Osteocyte (in vitro differentiated cells): ENCODE data around the gene BOLA3. TPM values are rescaled to one million over a fixed set of nuclear protein-coding genes. Genes with fewer than 3 reads are reported as not detected.

Experiments used
- DNase-seq: peaks from one replicate; pipeline ENCODE4 v3.0.0; 2021; ENCODE audit warnings: mixed read lengths; ENCODE audit not compliant: unreplicated experiment; ENCODE audit errors: extremely low spot score
- H3K27ac Mint-ChIP-seq: one replicate; pipeline ENCODE4 v1.8.0; 2021; ENCODE audit warnings: mild to moderate bottlenecking, mixed read lengths; ENCODE audit not compliant: unreplicated experiment
- H3K27me3 Mint-ChIP-seq: one replicate; pipeline ENCODE4 v1.8.0; 2021; ENCODE audit warnings: mixed read lengths; ENCODE audit not compliant: unreplicated experiment
- H3K36me3 Mint-ChIP-seq: one replicate; pipeline ENCODE4 v1.8.0; 2021; ENCODE audit warnings: mixed read lengths; ENCODE audit not compliant: unreplicated experiment
- H3K4me1 Mint-ChIP-seq: one replicate; pipeline ENCODE4 v1.8.0; 2021; ENCODE audit warnings: mixed read lengths; ENCODE audit not compliant: unreplicated experiment
- H3K4me3 Mint-ChIP-seq: one replicate; pipeline ENCODE4 v1.8.0; 2021; ENCODE audit warnings: mild to moderate bottlenecking, moderate library complexity, mixed read lengths; ENCODE audit not compliant: unreplicated experiment
- H3K9me3 Mint-ChIP-seq: one replicate; pipeline ENCODE4 v1.8.0; 2021; ENCODE audit warnings: mixed read lengths; ENCODE audit not compliant: unreplicated experiment
- CTCF ChIP-seq: fragments of 200-600 bp; sonication (generic); IDR thresholded peaks from 2 replicates; pipeline ENCODE4 v1.5.0; 2021; ENCODE audit warnings: antibody characterized with exemption, mild to moderate bottlenecking, moderate library complexity
- total RNA-seq: library from RNA; stranded (reverse); gene quantifications from 2 replicates; pipeline ENCODE4 v1.2.1, GENCODE V29; 2021

The BOLA3 gene
- total RNA-seq, 1 donor from 2014 or later = 23.1 TPM

GRCh38 chr2:74101574-74102300, 46.0 kb downstream of the BOLA3 start:
- Mint-ChIP-seq H3K27me3 (no peaks in the 10 kb centered on the region), H3K9me3 (no peaks in the 10 kb centered on the region), H3K4me3 (no peak overlapping the region), H3K4me1 (no peaks in the 10 kb centered on the region), H3K36me3 (peaks cover 39% of the 10 kb centered on the region), H3K27ac (no peak overlapping the region)
- no peak for TF ChIP-seq CTCF
- DNase-seq = no peak

- peak; percentile 76 for DNase-seq
- TF ChIP-seq CTCF = no peak
- no peaks in the 10 kb centered on the region for H3K9me3 Mint-ChIP-seq
- no peak overlapping the region for H3K4me3 Mint-ChIP-seq
- no peaks in the 10 kb centered on the region for H3K4me1 Mint-ChIP-seq
- H3K27ac Mint-ChIP-seq = no peak overlapping the region
- no peaks in the 10 kb centered on the region for H3K27me3 Mint-ChIP-seq
- H3K36me3 Mint-ChIP-seq = peaks cover 47% of the 10 kb centered on the region
Observed at GRCh38 chr2:74100254-74101216, 47.2 kb downstream of the BOLA3 start.

- Mint-ChIP-seq H3K27me3 (no peaks in the 10 kb centered on the region), H3K36me3 (peaks cover 45% of the 10 kb centered on the region), H3K9me3 (no peaks in the 10 kb centered on the region), H3K4me3 (no peak overlapping the region), H3K4me1 (no peaks in the 10 kb centered on the region), H3K27ac (no peak overlapping the region)
- no peak for TF ChIP-seq CTCF
- no peak for DNase-seq
Observed at GRCh38 chr2:74099835-74100234, 47.9 kb downstream of the BOLA3 start.

GRCh38 chr2:74099271-74099670, 48.4 kb downstream of the BOLA3 start:
- Mint-ChIP-seq H3K4me3 (no peak overlapping the region), H3K27ac (no peak overlapping the region), H3K4me1 (no peaks in the 10 kb centered on the region), H3K9me3 (no peaks in the 10 kb centered on the region), H3K27me3 (no peaks in the 10 kb centered on the region), H3K36me3 (peaks cover 51% of the 10 kb centered on the region)
- no peak for DNase-seq
- TF ChIP-seq CTCF = no peak

GRCh38 chr2:74097574-74097973, 50.1 kb downstream of the BOLA3 start:
- no peak for TF ChIP-seq CTCF
- no peak overlapping the region for H3K4me3 Mint-ChIP-seq
- H3K4me1 Mint-ChIP-seq = no peaks in the 10 kb centered on the region
- peaks cover 47% of the 10 kb centered on the region for H3K36me3 Mint-ChIP-seq
- no peak for DNase-seq
- H3K9me3 Mint-ChIP-seq = no peaks in the 10 kb centered on the region
- H3K27me3 Mint-ChIP-seq = no peaks in the 10 kb centered on the region
- H3K27ac Mint-ChIP-seq = no peak overlapping the region
